RWPE2 (cell line): ENCODE data around the gene PLCG1.

Experiments
- ATAC-seq: fragments of 200-7000 bp; cut with Tn5 transposase; 3 replicates; pipeline ENCODE4 v1.9.1; 2021; ENCODE audit warnings: low read depth
- DNase-seq: peaks from one replicate; pipeline ENCODE4 v3.0.0-alpha.2; 2020; ENCODE audit warnings: low spot score
- H3K27ac ChIP-seq: fragments of 450-650 bp; 2 replicates; pipeline ENCODE4 v1.5.1; 2017; ENCODE audit warnings: mild to moderate bottlenecking; ENCODE audit not compliant: poor library complexity, severe bottlenecking
- H3K27me3 ChIP-seq: fragments of 250-450 bp; sonication (Bioruptor Pico); 2 replicates; pipeline ENCODE4 v1.5.1; 2021; ENCODE audit warnings: mild to moderate bottlenecking, moderate library complexity; ENCODE audit not compliant: insufficient read depth, poor library complexity, severe bottlenecking
- H3K36me3 ChIP-seq: fragments of 250-450 bp; sonication (Bioruptor Pico); 2 replicates; pipeline ENCODE4 v1.5.1; 2020; ENCODE audit warnings: low read depth, mild to moderate bottlenecking, moderate library complexity
- H3K4me1 ChIP-seq: fragments of 250-450 bp; sonication (Bioruptor Pico); 2 replicates; pipeline ENCODE4 v1.5.1; 2021; ENCODE audit warnings: mild to moderate bottlenecking, moderate library complexity; ENCODE audit not compliant: insufficient read depth, poor library complexity, severe bottlenecking
- H3K4me3 ChIP-seq: fragments of 250-450 bp; sonication (Bioruptor Pico); 2 replicates; pipeline ENCODE4 v1.5.1; 2021; ENCODE audit warnings: mild to moderate bottlenecking, moderate library complexity; ENCODE audit not compliant: severe bottlenecking
- H3K9me3 ChIP-seq: fragments of 250-450 bp; sonication (Bioruptor Pico); 2 replicates; pipeline ENCODE4 v1.5.1; 2021; ENCODE audit warnings: mild to moderate bottlenecking, moderate library complexity; ENCODE audit not compliant: severe bottlenecking
- TF ChIP-seq, protein P1 (sequence below): fragments of 450-650 bp; IDR thresholded peaks from one replicate; pipeline ENCODE4 v1.5.1; 2017; ENCODE audit warnings: mild to moderate bottlenecking, moderate library complexity; ENCODE audit not compliant: poor library complexity, severe bottlenecking

The PLCG1 gene

DNA sequence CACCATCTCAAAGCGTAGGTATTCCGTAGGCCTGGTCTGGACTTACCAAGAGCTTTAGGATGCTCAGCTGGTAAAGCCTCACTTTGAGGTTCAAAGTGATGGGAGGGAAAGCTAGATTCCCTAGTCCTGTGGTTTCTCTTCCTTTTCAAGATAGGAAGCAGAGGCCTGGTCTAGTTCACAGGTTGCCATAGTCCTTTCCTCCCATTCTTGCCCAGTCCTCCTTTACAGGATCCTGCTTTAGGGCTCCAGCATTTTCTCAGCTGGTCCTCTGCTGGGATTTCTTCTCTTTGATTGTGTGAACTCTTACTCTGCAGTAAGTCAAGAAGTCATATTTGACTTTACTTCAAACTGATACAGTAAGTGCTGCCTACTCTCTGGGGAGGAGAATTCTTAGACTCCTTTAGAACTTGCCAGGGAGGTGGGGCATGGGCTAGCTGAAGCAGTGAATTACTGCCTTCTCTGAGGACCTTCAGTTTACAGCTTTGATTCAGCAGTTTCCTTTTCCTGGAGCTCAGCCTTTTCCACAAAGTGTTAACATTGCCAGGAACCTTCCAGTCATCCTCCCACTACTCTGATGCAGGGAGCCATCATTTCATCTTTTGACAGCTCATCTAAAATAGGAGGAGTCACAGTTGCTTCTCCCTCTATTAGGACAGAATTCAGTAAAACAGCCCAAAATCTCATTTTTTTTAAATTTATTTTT, 42.8 kb upstream of the PLCG1 start:
- peak overlapping the region; percentile 8 for H3K27ac ChIP-seq
- peaks cover 100% of the 10 kb centered on the region for H3K36me3 ChIP-seq
- TF ChIP-seq, protein P1, sequence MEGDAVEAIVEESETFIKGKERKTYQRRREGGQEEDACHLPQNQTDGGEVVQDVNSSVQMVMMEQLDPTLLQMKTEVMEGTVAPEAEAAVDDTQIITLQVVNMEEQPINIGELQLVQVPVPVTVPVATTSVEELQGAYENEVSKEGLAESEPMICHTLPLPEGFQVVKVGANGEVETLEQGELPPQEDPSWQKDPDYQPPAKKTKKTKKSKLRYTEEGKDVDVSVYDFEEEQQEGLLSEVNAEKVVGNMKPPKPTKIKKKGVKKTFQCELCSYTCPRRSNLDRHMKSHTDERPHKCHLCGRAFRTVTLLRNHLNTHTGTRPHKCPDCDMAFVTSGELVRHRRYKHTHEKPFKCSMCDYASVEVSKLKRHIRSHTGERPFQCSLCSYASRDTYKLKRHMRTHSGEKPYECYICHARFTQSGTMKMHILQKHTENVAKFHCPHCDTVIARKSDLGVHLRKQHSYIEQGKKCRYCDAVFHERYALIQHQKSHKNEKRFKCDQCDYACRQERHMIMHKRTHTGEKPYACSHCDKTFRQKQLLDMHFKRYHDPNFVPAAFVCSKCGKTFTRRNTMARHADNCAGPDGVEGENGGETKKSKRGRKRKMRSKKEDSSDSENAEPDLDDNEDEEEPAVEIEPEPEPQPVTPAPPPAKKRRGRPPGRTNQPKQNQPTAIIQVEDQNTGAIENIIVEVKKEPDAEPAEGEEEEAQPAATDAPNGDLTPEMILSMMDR = no peak
- H3K27me3 ChIP-seq = no peaks in the 10 kb centered on the region
- DNase-seq (no peak), ATAC-seq (peak; percentile 47)
- H3K4me3 ChIP-seq = no peak overlapping the region
- H3K4me1 ChIP-seq = no peaks in the 10 kb centered on the region
- H3K9me3 ChIP-seq = no peaks in the 10 kb centered on the region

DNA sequence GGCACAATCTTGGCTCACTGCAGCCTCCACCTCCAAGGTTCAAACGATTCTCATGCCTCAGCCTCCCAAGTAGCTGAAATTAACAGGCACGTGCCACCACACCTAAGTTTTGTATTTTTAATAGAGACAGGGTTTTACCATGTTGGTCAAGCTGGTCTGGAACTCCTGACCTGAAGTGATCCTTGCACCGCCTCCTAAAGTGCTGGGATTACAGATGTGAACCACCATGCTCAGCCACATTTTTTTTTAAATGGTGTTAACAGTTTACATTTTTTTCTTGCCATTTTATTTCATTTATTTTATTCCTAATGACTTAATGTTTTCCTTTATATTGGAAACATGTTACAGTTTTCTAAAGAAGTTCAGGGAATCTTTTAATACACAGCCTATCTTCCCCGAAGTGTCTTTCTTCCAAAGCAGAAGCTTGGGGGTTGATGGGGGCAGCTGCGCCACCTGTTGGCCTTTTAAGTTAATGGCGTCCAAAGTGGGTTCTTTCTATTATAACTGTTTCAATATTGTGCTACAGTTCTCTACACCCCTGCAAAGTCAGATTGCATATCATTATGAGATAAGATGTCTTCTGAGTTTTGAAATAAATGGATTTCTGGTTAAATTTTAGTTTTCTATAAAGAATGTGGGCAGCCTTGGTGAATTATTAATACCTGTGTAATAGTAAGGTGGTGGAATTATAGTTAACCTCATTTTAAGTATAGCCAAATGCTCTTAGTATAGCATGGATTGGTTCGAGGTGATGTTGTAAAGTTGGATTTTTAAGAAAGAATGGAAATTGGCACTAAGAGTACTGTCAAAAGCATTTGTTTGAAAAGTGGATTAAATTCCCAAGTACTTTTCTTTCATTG, 42.0 kb upstream of the PLCG1 start:
- no peaks in the 10 kb centered on the region for H3K4me1 ChIP-seq
- peak; percentile 66 for ATAC-seq
- H3K27me3 ChIP-seq = no peaks in the 10 kb centered on the region
- peaks cover 100% of the 10 kb centered on the region for H3K36me3 ChIP-seq
- DNase-seq = no peak
- no peak overlapping the region for H3K4me3 ChIP-seq
- no peaks in the 10 kb centered on the region for H3K9me3 ChIP-seq
- TF ChIP-seq, protein P1 = peak; percentile 100
- peak overlapping the region; percentile 8 for H3K27ac ChIP-seq

DNA sequence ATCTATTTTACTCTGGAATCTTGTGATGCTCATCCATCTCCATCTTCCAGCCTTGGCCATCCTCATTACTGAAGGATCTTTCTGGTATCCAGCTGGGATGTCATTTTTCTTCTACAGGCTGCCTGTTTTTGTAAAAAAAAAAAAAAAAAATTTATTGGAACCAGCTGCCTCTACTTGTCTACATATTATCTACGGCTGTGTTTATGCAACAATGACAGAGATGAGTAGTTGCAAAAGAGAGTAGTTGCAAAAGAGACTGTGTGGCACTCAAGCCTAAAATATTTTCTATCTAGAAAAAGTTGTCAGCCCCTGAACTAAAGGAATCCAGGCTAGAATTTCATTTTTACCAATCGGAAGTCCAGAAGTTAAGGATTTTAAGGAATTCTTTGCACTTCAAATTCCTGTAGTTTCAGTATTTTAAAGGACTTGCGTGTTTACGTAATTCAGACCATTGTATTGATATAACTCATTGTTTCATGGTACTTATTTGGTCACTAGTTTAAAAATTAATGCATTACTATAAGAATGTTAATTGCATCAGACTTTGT, 38.6 kb upstream of the PLCG1 start:
- Histone ChIP-seq H3K4me1 (no peaks in the 10 kb centered on the region), H3K9me3 (no peaks in the 10 kb centered on the region), H3K36me3 (peaks cover 100% of the 10 kb centered on the region), H3K4me3 (no peak overlapping the region), H3K27ac (no peak overlapping the region), H3K27me3 (no peaks in the 10 kb centered on the region)
- no peak for ATAC-seq
- no peak for DNase-seq
- TF ChIP-seq, protein P1 = no peak

DNA sequence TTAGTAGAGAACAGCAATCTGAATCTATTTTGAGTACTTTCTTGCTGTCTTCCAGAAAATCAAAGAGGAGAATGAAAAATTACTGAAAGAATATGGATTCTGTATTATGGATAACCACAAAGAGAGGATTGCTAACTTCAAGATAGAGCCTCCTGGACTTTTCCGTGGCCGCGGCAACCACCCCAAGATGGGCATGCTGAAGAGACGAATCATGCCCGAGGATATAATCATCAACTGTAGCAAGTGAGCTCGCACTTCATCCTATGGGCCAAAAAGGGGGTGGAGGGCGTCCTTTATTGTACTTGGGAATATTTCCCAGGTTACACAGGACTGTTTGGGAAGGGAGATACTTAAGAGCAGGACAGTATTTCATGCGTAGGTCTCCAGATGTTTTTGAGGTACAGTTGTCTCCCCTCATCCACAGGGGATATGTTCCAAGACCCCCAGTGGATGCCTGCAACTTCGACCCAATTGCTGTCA, 37.3 kb upstream of the PLCG1 start:
- DNase-seq = no peak
- no peaks in the 10 kb centered on the region for H3K4me1 ChIP-seq
- TF ChIP-seq, protein P1 = no peak

More for the DNA sequence above, 37.3 kb upstream of the PLCG1 start:
- peaks cover 100% of the 10 kb centered on the region for H3K36me3 ChIP-seq
- H3K9me3 ChIP-seq = no peaks in the 10 kb centered on the region
- H3K27ac ChIP-seq = no peak overlapping the region
- no peak overlapping the region for H3K4me3 ChIP-seq
- no peaks in the 10 kb centered on the region for H3K27me3 ChIP-seq
- no peak for ATAC-seq
